GM19438 (cell line): ENCODE results near the gene ZNF573.

ENCODE experiments used
- ATAC-seq: cut with Tn5 transposase; IDR thresholded peaks from one replicate; pipeline ENCODE4 v1.9.1; 2021; ENCODE audit warnings: low read depth; ENCODE audit not compliant: unreplicated experiment

Gene ZNF573

DNA sequence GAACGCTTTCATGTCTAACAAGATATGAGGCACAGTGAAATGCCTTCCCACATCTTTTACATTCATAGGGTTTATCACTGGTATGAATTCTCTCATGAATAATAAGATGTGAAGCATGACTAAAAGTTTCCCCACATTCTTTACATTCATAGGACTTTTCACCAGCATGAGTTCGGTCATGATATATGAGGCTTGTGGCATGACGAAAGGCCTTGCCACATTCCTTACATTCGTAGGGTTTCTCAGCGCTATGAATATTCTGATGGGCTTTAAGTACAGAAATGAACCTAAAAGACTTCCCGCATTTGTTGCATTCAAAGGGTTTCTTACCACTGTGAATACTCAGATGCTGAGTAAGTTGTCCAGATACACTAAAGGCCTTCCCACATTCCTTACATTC lies 81.2 kb downstream of the ZNF573 start:
- no peak for ATAC-seq

DNA sequence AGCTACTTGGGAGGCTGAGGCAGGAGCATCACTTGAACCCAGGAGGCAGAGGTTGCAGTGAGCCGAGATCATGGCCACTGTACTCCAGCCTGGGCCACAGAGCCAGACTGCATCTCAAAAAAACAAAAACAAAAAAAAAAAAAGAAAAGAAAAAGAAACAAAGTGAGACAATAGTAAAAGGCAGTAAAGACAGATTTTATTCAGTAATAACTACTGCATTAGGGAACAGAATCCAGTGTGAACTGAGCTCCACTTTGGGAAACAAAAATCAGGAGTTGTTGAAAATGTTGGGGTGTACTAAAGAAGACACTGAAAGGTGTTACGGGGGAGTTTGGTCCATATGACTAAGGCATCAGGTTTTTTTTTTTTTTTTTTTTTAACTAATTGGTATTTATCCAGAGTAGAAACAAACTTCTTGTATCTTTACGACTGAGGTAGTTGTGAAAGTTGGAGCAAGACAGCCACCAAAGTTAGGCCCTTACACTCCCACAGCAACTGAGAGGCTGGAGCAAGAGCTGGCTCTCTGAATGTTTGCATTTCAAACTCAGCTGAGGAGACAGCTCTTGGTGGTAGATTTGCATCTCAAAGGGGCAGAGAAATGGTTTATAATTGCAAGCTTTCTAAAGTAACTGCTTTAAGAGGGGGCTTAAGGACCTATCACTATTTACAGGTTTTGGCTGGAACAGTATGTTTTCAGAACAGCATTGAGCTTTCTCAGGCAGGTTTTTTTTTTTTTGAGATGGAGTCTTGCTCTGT lies 84.1 kb downstream of the ZNF573 start:
- ATAC-seq, result no peak

DNA sequence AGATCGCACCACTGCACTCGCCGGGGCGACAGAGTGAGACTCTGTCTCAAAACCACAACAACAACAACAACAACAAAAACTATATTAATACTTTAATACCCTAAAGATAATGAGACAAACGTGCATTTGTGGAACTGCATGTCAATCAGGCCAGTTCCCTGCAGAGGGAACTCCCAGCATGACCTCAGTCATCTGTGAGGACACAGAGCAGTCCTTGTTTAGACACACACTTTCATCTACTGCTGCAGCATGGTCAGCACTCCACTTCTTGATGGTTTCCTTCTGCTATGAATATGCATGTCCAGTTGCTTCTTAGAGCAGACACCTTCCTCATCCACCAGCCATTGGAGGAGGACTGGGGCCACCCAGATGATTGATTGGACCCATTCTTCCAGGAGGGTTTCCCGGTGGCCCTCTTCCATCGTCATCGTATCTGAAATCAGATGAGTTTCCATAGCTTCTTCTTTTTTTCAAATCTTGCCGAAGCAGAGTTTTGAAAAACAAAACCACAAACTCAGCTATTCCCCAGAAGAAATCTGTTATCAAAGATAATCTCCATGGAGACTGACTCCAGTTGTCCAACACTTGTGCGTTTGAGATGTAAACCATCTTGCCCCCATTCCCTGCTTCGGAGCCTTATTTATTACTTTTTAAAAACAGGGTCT lies 86.3 kb downstream of the ZNF573 start:
- no peak for ATAC-seq

DNA sequence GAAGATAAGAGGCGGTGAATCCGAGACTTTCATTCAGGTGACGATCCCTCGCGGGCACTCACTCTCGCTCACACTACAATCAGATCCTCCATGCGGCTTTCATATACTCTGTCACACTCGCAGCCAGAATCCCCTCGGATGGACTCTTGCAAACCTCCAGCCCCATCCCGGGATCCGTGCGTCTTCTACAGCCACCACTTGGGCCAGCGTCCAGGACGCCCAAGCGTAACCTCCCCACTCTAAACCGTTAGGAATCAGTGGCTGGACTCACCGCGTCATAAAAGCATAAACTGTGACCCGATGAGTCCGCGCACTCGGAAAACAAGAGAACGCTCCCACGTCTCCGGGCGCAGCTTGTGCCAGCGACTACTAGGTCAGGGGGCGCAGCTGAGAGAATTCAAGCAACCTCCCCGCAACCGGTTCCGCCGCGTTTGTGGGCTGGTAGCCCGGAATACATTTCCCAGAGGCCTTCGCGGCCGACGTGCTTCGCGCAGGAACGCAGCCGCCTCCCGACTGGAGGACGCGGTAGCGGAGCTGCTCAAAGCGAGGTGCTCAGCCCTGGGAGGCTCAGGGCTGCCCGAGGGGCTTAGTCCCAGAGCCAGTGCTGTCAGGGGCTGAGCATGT lies 87.4 kb downstream of the ZNF573 start:
- ATAC-seq, result no peak
